Endodermal cell (in vitro differentiated cells): Measurements from ENCODE around the gene DVL2. TPM values are rescaled to one million over a fixed set of nuclear protein-coding genes. Genes with fewer than 3 reads are reported as not detected.

ENCODE experiments used
- DNase-seq: peaks from one replicate; pipeline ENCODE4 v3.0.0-alpha.2; 2017
- H3K27ac ChIP-seq: 2 replicates; pipeline ENCODE4 v1.5.1; 2013; ENCODE audit warnings: mild to moderate bottlenecking, low read depth, low read length, moderate library complexity
- H3K27me3 ChIP-seq: 2 replicates; pipeline ENCODE4 v1.6.1; 2013; ENCODE audit warnings: mild to moderate bottlenecking, low read length, moderate library complexity; ENCODE audit not compliant: insufficient read depth, control insufficient read depth, poor library complexity, severe bottlenecking
- H3K36me3 ChIP-seq: 2 replicates; pipeline ENCODE4 v1.7.0; 2013; ENCODE audit warnings: mild to moderate bottlenecking, low read length, moderate library complexity; ENCODE audit not compliant: control insufficient read depth, insufficient read depth
- H3K4me1 ChIP-seq: one replicate; pipeline ENCODE4 v1.7.0; 2013; ENCODE audit warnings: low read length; ENCODE audit not compliant: control insufficient read depth, insufficient read depth
- H3K4me3 ChIP-seq: 2 replicates; pipeline ENCODE4 v1.5.1; 2013; ENCODE audit warnings: mild to moderate bottlenecking, low read length, moderate library complexity
- H3K9ac ChIP-seq: 2 replicates; pipeline ENCODE4 v1.6.1; 2013; ENCODE audit warnings: mild to moderate bottlenecking, low read length, moderate library complexity; ENCODE audit not compliant: poor library complexity, severe bottlenecking; ENCODE audit errors: extremely low read depth
- H3K9me3 ChIP-seq: 2 replicates; pipeline ENCODE4 v1.6.1; 2013; ENCODE audit warnings: mild to moderate bottlenecking, low read length, moderate library complexity; ENCODE audit not compliant: control insufficient read depth
- H3K27ac Mint-ChIP-seq: 2 replicates; pipeline ENCODE4 v1.8.0; 2020; ENCODE audit warnings: mixed read lengths
- H3K27me3 Mint-ChIP-seq: 2 replicates; pipeline ENCODE4 v1.8.0; 2021; ENCODE audit warnings: mild to moderate bottlenecking, mixed read lengths; ENCODE audit not compliant: insufficient read depth
- H3K36me3 Mint-ChIP-seq: 2 replicates; pipeline ENCODE4 v1.8.0; 2020; ENCODE audit warnings: low read depth, mixed read lengths
- H3K4me1 Mint-ChIP-seq: 2 replicates; pipeline ENCODE4 v1.8.0; 2020; ENCODE audit warnings: mixed read lengths
- H3K4me3 Mint-ChIP-seq: 2 replicates; pipeline ENCODE4 v1.8.0; 2020; ENCODE audit warnings: mild to moderate bottlenecking, moderate library complexity, mixed read lengths
- H3K9me3 Mint-ChIP-seq: 2 replicates; pipeline ENCODE4 v1.8.0; 2020; ENCODE audit warnings: mild to moderate bottlenecking, mixed read lengths
- CTCF ChIP-seq: fragments of 200-600 bp; sonication (generic); conservative IDR thresholded peaks from 2 replicates; pipeline ENCODE4 v1.5.0; 2021; ENCODE audit warnings: antibody characterized with exemption, mild to moderate bottlenecking
- WGBS, 2 experiments: methylation state at CpG; one replicate each; pipeline versions ENCODE4 v1.1.5 to v1.1.7; 2013; ENCODE audit warnings: missing lambda C conversion rate in 2 of 2, mixed read lengths in 1 of 2; ENCODE audit not compliant: insufficient coverage in 1 of 2, insufficient read length in 1 of 2; 5-methylcytosine and 5-hydroxymethylcytosine counted together
- total RNA-seq, 2 donors: library from RNA; stranded (reverse); fragmentation: NEBNext Ultra II Directional in 1 of 2; extraction: Animal tissue kit (Norgen Biotek cat#: 25700) in 1 of 2; gene quantifications; 2 replicates in 1 of 2; 3 replicates in 1 of 2; pipeline ENCODE4 v1.2.1, GENCODE V29; 2021

DVL2 gene
- total RNA-seq, 2 donors from 2014 or later = 98.2 to 116 TPM

GRCh38 chr17:7208027-7208571 lies 26.2 kb downstream of the DVL2 start:
- Histone ChIP-seq H3K4me3 (no peak overlapping the region), H3K27ac (peak overlapping the region; percentile 32), H3K9ac (no peak overlapping the region), H3K4me1 (peaks cover 4% of the 10 kb centered on the region), H3K27me3 (no peaks in the 10 kb centered on the region), H3K9me3 (no peaks in the 10 kb centered on the region), H3K36me3 (peaks cover 5% of the 10 kb centered on the region)
- WGBS, 2 experiments = 60 to 75% methylated on average over 4 to 21 of the region's 21 CpGs
- Mint-ChIP-seq H3K27ac (no peak overlapping the region), H3K9me3 (no peaks in the 10 kb centered on the region), H3K4me1 (peaks cover 21% of the 10 kb centered on the region), H3K27me3 (peaks cover 24% of the 10 kb centered on the region), H3K4me3 (peak overlapping the region; percentile 32), H3K36me3 (peaks cover under 1% of the 10 kb centered on the region)
- TF ChIP-seq CTCF = no peak
- peak; percentile 87 for DNase-seq

- Mint-ChIP-seq H3K36me3 (peaks cover 8% of the 10 kb centered on the region), H3K4me1 (peaks cover 20% of the 10 kb centered on the region), H3K4me3 (peak overlapping the region; percentile 32), H3K9me3 (no peaks in the 10 kb centered on the region), H3K27me3 (peaks cover 23% of the 10 kb centered on the region), H3K27ac (no peak overlapping the region)
- no peaks in the 10 kb centered on the region for H3K9me3 ChIP-seq
- no peak for DNase-seq
- no peak overlapping the region for H3K4me3 ChIP-seq
- WGBS, 2 experiments = 82 to 85% methylated on average over 12 to 22 of the region's 24 CpGs
- no peak for TF ChIP-seq CTCF
- no peak overlapping the region for H3K9ac ChIP-seq
- peaks cover 4% of the 10 kb centered on the region for H3K4me1 ChIP-seq
- H3K27ac ChIP-seq = peak overlapping the region; percentile 63
- H3K27me3 ChIP-seq = no peaks in the 10 kb centered on the region
- H3K36me3 ChIP-seq = peaks cover 12% of the 10 kb centered on the region
Observed at GRCh38 chr17:7207120-7208001, 27.0 kb downstream of the DVL2 start.

- H3K27ac Mint-ChIP-seq = peak overlapping the region; percentile 54
- peaks cover 13% of the 10 kb centered on the region for H3K4me1 Mint-ChIP-seq
- peak overlapping the region; percentile 84 for H3K4me3 ChIP-seq
- H3K4me3 Mint-ChIP-seq = peak overlapping the region; percentile 62
- no peaks in the 10 kb centered on the region for H3K9me3 Mint-ChIP-seq
- DNase-seq = peak; percentile 49
- H3K9me3 ChIP-seq = no peaks in the 10 kb centered on the region
- no peaks in the 10 kb centered on the region for H3K27me3 ChIP-seq
- H3K36me3 Mint-ChIP-seq = peaks cover 17% of the 10 kb centered on the region
- H3K4me1 ChIP-seq = peaks cover 4% of the 10 kb centered on the region
- peaks cover 20% of the 10 kb centered on the region for H3K27me3 Mint-ChIP-seq
- TF ChIP-seq CTCF = no peak
- H3K9ac ChIP-seq = no peak overlapping the region
- H3K27ac ChIP-seq = peak overlapping the region; percentile 92
- WGBS, 2 experiments = 54% methylated on average over 4 to 12 of the region's 15 CpGs
- H3K36me3 ChIP-seq = peaks cover 21% of the 10 kb centered on the region
Observed at GRCh38 chr17:7205561-7205960, 28.8 kb downstream of the DVL2 start.
